ENCODE measurements around the gene TEAD1. TPM values are rescaled to one million over a fixed set of nuclear protein-coding genes. Genes with fewer than 3 reads are reported as not detected.

Gene TEAD1
- total RNA-seq, 2 experiments from 2014 or later, result 5.6 to 10.8 TPM

GRCh38 chr11:12767577-12767976 lies 93.4 kb downstream of the TEAD1 start:
- BruUV-seq (replicated peaks), result no TSS peak
- Histone ChIP-seq H3K79me2 (ENCODE audit: insufficient read depth, low read depth, low read length) (no peaks in the 10 kb centered on the region), H3K4me2 (ENCODE audit: low read length) (peak overlapping the region; percentile 19; the same call in 1 of the 2 replicates), H3K4me1 (ENCODE audit: insufficient read depth, low read length, poor library complexity, severe bottlenecking) (peaks cover 34% of the 10 kb centered on the region), H3K9me3 (ENCODE audit: low read length) (no peaks in the 10 kb centered on the region), H4K20me1 (ENCODE audit: insufficient read depth, low read length) (no peaks in the 10 kb centered on the region), H3K27ac (ENCODE audit: low read depth, low read length, poor library complexity, severe bottlenecking) (peak overlapping the region; percentile 35), H3K36me3 (ENCODE audit: insufficient read depth, low read length) (peaks cover 7% of the 10 kb centered on the region; the same call in 1 of the 2 replicates), H3K9me2 (ENCODE audit: insufficient read depth, low read length) (no peaks in the 10 kb centered on the region), H2AFZ (ENCODE audit: low read length) (no peak overlapping the region; the same call in 1 of the 2 replicates), H3K4me3 (ENCODE audit: low read depth, low read length, poor library complexity, severe bottlenecking) (no peak overlapping the region)
- POLR2A ChIA-PET, result no interaction called here
- no peak for TF ChIP-seq CTCF (conservative IDR thresholded peaks at IDR 0.05; ENCODE audit: low read length)
- TF ChIP-seq EZH2phosphoT487 (IDR thresholded peaks at IDR 0.05; ENCODE audit: borderline replicate concordance, low read depth, low read length), result no peak
- intact Hi-C loops (cut with micrococcal nuclease; ENCODE audit: unreplicated experiment), result no loop called here
- DNase-seq (ENCODE audit: low spot score), result no peak
- CTCF ChIA-PET (ENCODE audit: unreplicated experiment), result no interaction called here

GRCh38 chr11:12768726-12769673 lies 94.8 kb downstream of the TEAD1 start:
- peaks cover 7% of the 10 kb centered on the region; the same call in 1 of the 2 replicates for H3K36me3 ChIP-seq (ENCODE audit: insufficient read depth, low read length)
- TF ChIP-seq CTCF (conservative IDR thresholded peaks at IDR 0.05; ENCODE audit: low read length), result no peak
- TF ChIP-seq EZH2phosphoT487 (IDR thresholded peaks at IDR 0.05; ENCODE audit: borderline replicate concordance, low read depth, low read length), result no peak
- BruUV-seq (replicated peaks), result no TSS peak
- H3K27ac ChIP-seq (ENCODE audit: low read depth, low read length, poor library complexity, severe bottlenecking), result peak overlapping the region; percentile 35
- intact Hi-C loops (cut with micrococcal nuclease; ENCODE audit: unreplicated experiment), result no loop called here
- no peaks in the 10 kb centered on the region for H3K9me3 ChIP-seq (ENCODE audit: low read length)
- H3K4me2 ChIP-seq (ENCODE audit: low read length), result no peak overlapping the region
- H3K4me3 ChIP-seq (ENCODE audit: low read depth, low read length, poor library complexity, severe bottlenecking), result no peak overlapping the region
- POLR2A ChIA-PET, result no interaction called here
- CTCF ChIA-PET (ENCODE audit: unreplicated experiment), result no interaction called here
- H3K4me1 ChIP-seq (ENCODE audit: insufficient read depth, low read length, poor library complexity, severe bottlenecking), result peaks cover 44% of the 10 kb centered on the region
- no peaks in the 10 kb centered on the region for H4K20me1 ChIP-seq (ENCODE audit: insufficient read depth, low read length)
- no peak overlapping the region; the same call in 1 of the 2 replicates for H2AFZ ChIP-seq (ENCODE audit: low read length)
- no peaks in the 10 kb centered on the region for H3K79me2 ChIP-seq (ENCODE audit: insufficient read depth, low read depth, low read length)
- H3K9me2 ChIP-seq (ENCODE audit: insufficient read depth, low read length), result no peaks in the 10 kb centered on the region
- DNase-seq (ENCODE audit: low spot score), result no peak
